Spleen (tissue), 11 donors: ENCODE results near the gene ANO1. TPM values are rescaled to one million over a fixed set of nuclear protein-coding genes. Genes with fewer than 3 reads are reported as not detected.

ENCODE experiments used
- DNase-seq: peaks from one replicate; pipeline ENCODE4 v3.0.0-alpha.2; 2020
- H3K27ac ChIP-seq, 8 donors: fragments of 200-600 bp; sonication (generic) in 7 of 8; 1 replicate in 4 of 8; 2 replicates in 4 of 8; pipeline versions ENCODE4 v1.5.0 to v1.8.0; 2016 to 2021; ENCODE audit warnings: inconsistent platforms in 4 of 8, mild to moderate bottlenecking in 4 of 8, moderate library complexity in 1 of 8
- H3K27me3 ChIP-seq, 7 donors: fragments of 200-600 bp; sonication (generic) in 6 of 7; replicated peaks in 1 of 7; 1 replicate in 4 of 7; 2 replicates in 3 of 7; pipeline versions ENCODE4 v1.5.0 to v1.8.0; 2016 to 2021; ENCODE audit warnings: inconsistent platforms in 3 of 7, mild to moderate bottlenecking in 1 of 7
- H3K36me3 ChIP-seq, 6 donors: fragments of 200-600 bp; sonication (generic) in 5 of 6; 1 replicate in 4 of 6; 2 replicates in 2 of 6; pipeline versions ENCODE4 v1.5.0 to v1.8.0; 2016 to 2021; ENCODE audit warnings: inconsistent platforms in 2 of 6
- H3K4me1 ChIP-seq, 6 donors: fragments of 200-600 bp; sonication (generic) in 5 of 6; 1 replicate in 3 of 6; 2 replicates in 3 of 6; pipeline versions ENCODE4 v1.5.0 to v1.8.0; 2016 to 2021; ENCODE audit warnings: inconsistent platforms in 3 of 6
- H3K4me3 ChIP-seq, 8 donors: fragments of 200-600 bp; sonication (generic) in 7 of 8; 1 replicate in 4 of 8; 2 replicates in 4 of 8; pipeline versions ENCODE4 v1.5.0 to v1.8.0; 2016 to 2021; ENCODE audit warnings: inconsistent platforms in 4 of 8, mild to moderate bottlenecking in 4 of 8, moderate library complexity in 2 of 8
- H3K9me3 ChIP-seq, 8 donors: fragments of 200-600 bp; sonication (generic) in 7 of 8; 1 replicate in 4 of 8; 2 replicates in 4 of 8; pipeline versions ENCODE4 v1.5.0 to v1.8.0; 2016 to 2021; ENCODE audit warnings: inconsistent platforms in 4 of 8
- CTCF ChIP-seq, 11 experiments: fragments of 200-600 bp in 7 of 11; fragments of 450-650 bp in 4 of 11; sonication (generic) in 4 of 11; IDR thresholded peaks in 8 of 11; conservative IDR thresholded peaks in 3 of 11; 1 replicate in 7 of 11; 2 replicates in 4 of 11; pipeline versions ENCODE4 v1.4.0 to v1.8.0; 2016 to 2021; ENCODE audit warnings: antibody characterized with exemption in 11 of 11, inconsistent platforms in 4 of 11, mild to moderate bottlenecking in 1 of 11
- POLR2A ChIP-seq, 3 donors: fragments of 450-650 bp; IDR thresholded peaks; one replicate each; pipeline ENCODE4 v1.5.1; 2017; ENCODE audit warnings: antibody characterized with exemption in 3 of 3, mild to moderate bottlenecking in 1 of 3
- POLR2AphosphoS5 ChIP-seq, 3 donors: sonication (generic); formaldehyde crosslinking; IDR thresholded peaks; one replicate each; pipeline ENCODE4 v1.5.1; 2017; ENCODE audit warnings: antibody characterized with exemption in 3 of 3
- WGBS, 5 donors: extraction: QIAGEN DNeasy Blood & Tissue Kit in 3 of 5; methylation state at CpG; one replicate each; pipeline versions ENCODE4 v1.1.5 to v1.1.7; 2013 to 2018; 5-methylcytosine and 5-hydroxymethylcytosine counted together
- intact Hi-C: fragments of 100-400 bp; cut with DNase I; formaldehyde crosslinking; loops from one replicate; pipeline ENCODE4 v1.15.0; 2023; ENCODE audit warnings: low total_unique reads
- polyA plus RNA-seq, 3 donors: library from polyadenylated mRNA; stranded (reverse); fragments of 200-250 nt; gene quantifications; one replicate each; pipeline ENCODE4 v1.2.1, GENCODE V29; 2013
- total RNA-seq, 7 donors: library from RNA; depleted of rRNA in 3 of 7; stranded (reverse); fragments of >200 nt in 3 of 7; fragmentation: NEBNext Ultra II Directional in 4 of 7; extraction: Animal tissue kit (Norgen Biotek cat#: 25700) in 4 of 7; gene quantifications; one replicate each; pipeline versions ENCODE4 v1.1.0 to v1.2.1, GENCODE V29; 2016 to 2021
- donor health status: healthy with polysubstance abuse.
- donor health status: DM: no; HTN: no; CAD: no; lungs with moderate emphysema.
- donor health status: DM: no; HTN: no; CAD: no.
- donor health status: Bipolar disorder and iron deficiency.
- donor health status: healthy.
- donor health status: DM: no; HTN: no; CAD: no.
- donor health status: DM: yes; HTN: yes; CAD: no.

Gene ANO1
- total and polyA plus RNA-seq, 10 donors, result 0.22 to 1.2 (median 0.62) TPM

GRCh38 chr11:70185348-70186055, 107.4 kb downstream of the ANO1 start:
- intact Hi-C loops, result no loop called here
- 85 to 95% (median 90%) methylated on average over 26 to 28 of the region's 28 CpGs for WGBS, 5 donors
- peaks cover 0 to 3% (median 0%) of the 10 kb centered on the region in 8 donors for H3K9me3 ChIP-seq
- H3K27me3 ChIP-seq, result peaks cover 0 to 42% (median 0%) of the 10 kb centered on the region in 7 donors
- H3K4me1 ChIP-seq, result no peaks in the 10 kb centered on the region
- no peak for TF ChIP-seq CTCF (IDR thresholded peaks at IDR 0.05 in 8 of 11, conservative IDR thresholded peaks at IDR 0.05 in 3 of 11)
- no peak for TF ChIP-seq POLR2A (IDR thresholded peaks at IDR 0.05)
- TF ChIP-seq POLR2AphosphoS5 (IDR thresholded peaks at IDR 0.05), result no peak
- H3K36me3 ChIP-seq, result no peaks in the 10 kb centered on the region
- no peak overlapping the region for H3K4me3 ChIP-seq
- DNase-seq, result no peak
- H3K27ac ChIP-seq, result no peak overlapping the region

GRCh38 chr11:70186420-70186819, 108.3 kb downstream of the ANO1 start:
- H3K9me3 ChIP-seq, result peaks cover 0 to 3% (median 0%) of the 10 kb centered on the region in 8 donors
- no peaks in the 10 kb centered on the region for H3K36me3 ChIP-seq
- H3K27me3 ChIP-seq, result peaks cover 0 to 42% (median 0%) of the 10 kb centered on the region in 7 donors
- H3K4me1 ChIP-seq, result peaks cover 0 to 2% (median 0%) of the 10 kb centered on the region in 6 donors
- intact Hi-C loops, result no loop called here
- TF ChIP-seq CTCF (IDR thresholded peaks at IDR 0.05 in 8 of 11, conservative IDR thresholded peaks at IDR 0.05 in 3 of 11) (no peak), POLR2A (IDR thresholded peaks at IDR 0.05) (no peak), POLR2AphosphoS5 (IDR thresholded peaks at IDR 0.05) (no peak)
- no peak overlapping the region for H3K27ac ChIP-seq
- WGBS, 5 donors, result 90 to 95% (median 91%) methylated on average over 4 to 6 of the region's 6 CpGs
- H3K4me3 ChIP-seq, result no peak overlapping the region
- no peak for DNase-seq

- no peak overlapping the region for H3K27ac ChIP-seq
These were observed 108.8 kb downstream of the ANO1 start for GRCh38 chr11:70186936-70187335.

More at GRCh38 chr11:70186936-70187335, 108.8 kb downstream of the ANO1 start:
- DNase-seq, result no peak
- Histone ChIP-seq H3K27me3 (peaks cover 0 to 48% (median 0%) of the 10 kb centered on the region in 7 donors), H3K4me3 (no peak overlapping the region), H3K9me3 (peaks cover 0 to 3% (median 0%) of the 10 kb centered on the region in 8 donors), H3K4me1 (peaks cover 0 to 7% (median 2%) of the 10 kb centered on the region in 6 donors), H3K36me3 (no peaks in the 10 kb centered on the region)
- WGBS, 5 donors, result 85 to 93% (median 90%) methylated on average over 9 to 10 of the region's 10 CpGs
- TF ChIP-seq CTCF (IDR thresholded peaks at IDR 0.05 in 8 of 11, conservative IDR thresholded peaks at IDR 0.05 in 3 of 11) (no peak), POLR2A (IDR thresholded peaks at IDR 0.05) (no peak), POLR2AphosphoS5 (IDR thresholded peaks at IDR 0.05) (no peak)
- intact Hi-C loops, result no loop called here
